ENCODE data around the gene NYNRIN. TPM values are rescaled to one million over a fixed set of nuclear protein-coding genes. Genes with fewer than 3 reads are reported as not detected.
"Not testable (repeated sequence)": the region's sequence is repeated elsewhere in the genome, so short reads cannot be mapped to it uniquely, and the experiment has no call there.

Gene NYNRIN
- total RNA-seq, 1 donor: 14.1 TPM

DNA sequence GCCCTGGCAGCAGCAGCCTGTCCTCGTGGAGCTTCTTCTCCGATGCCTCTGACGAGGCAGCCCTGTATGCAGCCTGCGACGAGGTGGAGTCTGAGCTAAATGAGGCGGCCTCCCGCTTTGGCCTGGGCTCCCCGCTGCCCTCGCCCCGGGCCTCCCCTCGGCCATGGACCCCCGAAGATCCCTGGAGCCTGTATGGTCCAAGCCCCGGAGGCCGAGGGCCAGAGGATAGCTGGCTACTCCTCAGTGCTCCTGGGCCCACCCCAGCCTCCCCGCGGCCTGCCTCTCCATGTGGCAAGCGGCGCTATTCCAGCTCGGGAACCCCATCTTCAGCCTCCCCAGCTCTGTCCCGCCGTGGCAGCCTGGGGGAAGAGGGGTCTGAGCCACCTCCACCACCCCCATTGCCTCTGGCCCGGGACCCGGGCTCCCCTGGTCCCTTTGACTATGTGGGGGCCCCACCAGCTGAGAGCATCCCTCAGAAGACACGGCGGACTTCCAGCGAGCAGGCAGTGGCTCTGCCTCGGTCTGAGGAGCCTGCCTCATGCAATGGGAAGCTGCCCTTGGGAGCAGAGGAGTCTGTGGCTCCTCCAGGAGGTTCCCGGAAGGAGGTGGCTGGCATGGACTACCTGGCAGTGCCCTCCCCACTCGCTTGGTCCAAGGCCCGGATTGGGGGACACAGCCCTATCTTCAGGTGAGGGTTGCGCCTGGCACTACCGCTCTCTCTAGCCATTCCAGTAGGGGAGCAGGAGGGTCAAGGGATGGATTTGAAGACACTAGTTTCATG, 28.7 kb upstream of the NYNRIN start:
- peak overlapping the region; percentile 44 for H3K4me3 ChIP-seq (ENCODE audit: low read depth, low read length)
- DNase-seq (ENCODE audit: low read depth): no peak

DNA sequence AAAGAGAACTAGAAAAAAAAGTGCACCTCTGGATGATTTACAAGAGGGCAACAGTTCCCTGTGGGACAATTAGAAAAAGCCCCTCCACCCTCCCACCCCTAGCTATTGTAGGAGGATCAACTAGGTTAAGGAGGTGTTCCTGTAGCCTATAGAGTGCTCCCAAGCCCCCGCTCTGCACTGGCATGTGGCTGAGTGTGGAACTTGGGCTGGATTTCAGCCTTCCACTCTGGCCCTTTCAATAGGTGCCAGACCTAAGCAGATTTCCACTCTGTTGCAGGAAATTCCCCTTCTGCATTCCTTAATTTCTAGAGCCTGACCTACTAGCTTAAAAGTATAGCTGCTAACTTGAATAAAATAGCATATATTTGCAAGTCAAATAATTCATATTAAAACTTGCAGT, 28.1 kb upstream of the NYNRIN start:
- peak overlapping the region; percentile 44 for H3K4me3 ChIP-seq (ENCODE audit: low read depth, low read length)
- peak; percentile 40 for DNase-seq (ENCODE audit: low read depth)
- TF ChIP-seq, protein P1, sequence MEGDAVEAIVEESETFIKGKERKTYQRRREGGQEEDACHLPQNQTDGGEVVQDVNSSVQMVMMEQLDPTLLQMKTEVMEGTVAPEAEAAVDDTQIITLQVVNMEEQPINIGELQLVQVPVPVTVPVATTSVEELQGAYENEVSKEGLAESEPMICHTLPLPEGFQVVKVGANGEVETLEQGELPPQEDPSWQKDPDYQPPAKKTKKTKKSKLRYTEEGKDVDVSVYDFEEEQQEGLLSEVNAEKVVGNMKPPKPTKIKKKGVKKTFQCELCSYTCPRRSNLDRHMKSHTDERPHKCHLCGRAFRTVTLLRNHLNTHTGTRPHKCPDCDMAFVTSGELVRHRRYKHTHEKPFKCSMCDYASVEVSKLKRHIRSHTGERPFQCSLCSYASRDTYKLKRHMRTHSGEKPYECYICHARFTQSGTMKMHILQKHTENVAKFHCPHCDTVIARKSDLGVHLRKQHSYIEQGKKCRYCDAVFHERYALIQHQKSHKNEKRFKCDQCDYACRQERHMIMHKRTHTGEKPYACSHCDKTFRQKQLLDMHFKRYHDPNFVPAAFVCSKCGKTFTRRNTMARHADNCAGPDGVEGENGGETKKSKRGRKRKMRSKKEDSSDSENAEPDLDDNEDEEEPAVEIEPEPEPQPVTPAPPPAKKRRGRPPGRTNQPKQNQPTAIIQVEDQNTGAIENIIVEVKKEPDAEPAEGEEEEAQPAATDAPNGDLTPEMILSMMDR (IDR thresholded peaks at IDR 0.05; ENCODE audit: insufficient read depth, low read length): no peak

More for the DNA sequence above, 28.7 kb upstream of the NYNRIN start:
- TF ChIP-seq, protein P1 (IDR thresholded peaks at IDR 0.05; ENCODE audit: insufficient read depth, low read length): no peak

GRCh38 chr14:24371605-24372004, 27.2 kb upstream of the NYNRIN start:
- not testable (repeated sequence) for DNase-seq (ENCODE audit: low read depth)
- peak overlapping the region; percentile 33 for H3K4me3 ChIP-seq (ENCODE audit: low read depth, low read length)

DNA sequence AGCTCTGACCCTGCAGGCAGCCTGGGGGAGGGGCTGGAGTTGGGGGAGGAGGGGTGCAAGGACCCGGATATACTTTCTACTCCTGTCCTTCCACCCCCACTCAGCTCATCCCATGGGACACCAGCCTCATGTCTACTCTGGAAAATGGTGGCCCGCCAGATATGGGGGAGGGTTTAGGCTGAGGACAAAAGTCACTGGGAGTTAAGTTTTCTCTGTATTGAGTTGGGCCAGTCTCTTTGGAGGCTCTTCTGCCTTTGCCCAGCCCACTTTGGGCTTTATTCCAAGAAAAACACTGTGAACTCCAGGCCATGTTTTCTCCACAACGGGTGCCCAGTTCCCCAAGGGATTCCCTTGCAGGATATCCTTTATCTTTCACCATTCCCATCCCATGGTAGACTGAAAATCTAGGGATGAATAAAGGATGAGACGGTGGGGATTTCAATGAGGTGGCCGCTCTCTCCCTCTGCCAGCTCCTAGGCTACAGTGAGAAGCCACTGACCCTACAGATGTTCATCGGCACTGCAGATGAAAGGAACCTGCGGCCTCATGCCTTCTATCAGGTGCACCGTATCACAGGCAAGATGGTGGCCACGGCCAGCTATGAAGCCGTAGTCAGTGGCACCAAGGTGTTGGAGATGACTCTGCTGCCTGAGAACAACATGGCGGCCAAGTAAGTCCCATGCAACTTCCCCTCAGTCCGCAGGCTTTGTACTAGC, 25.9 kb upstream of the NYNRIN start:
- TF ChIP-seq, protein P1 (IDR thresholded peaks at IDR 0.05; ENCODE audit: insufficient read depth, low read length): no peak
- H3K4me3 ChIP-seq (ENCODE audit: low read depth, low read length): no peak overlapping the region
- DNase-seq (ENCODE audit: low read depth): peak; percentile 54

DNA sequence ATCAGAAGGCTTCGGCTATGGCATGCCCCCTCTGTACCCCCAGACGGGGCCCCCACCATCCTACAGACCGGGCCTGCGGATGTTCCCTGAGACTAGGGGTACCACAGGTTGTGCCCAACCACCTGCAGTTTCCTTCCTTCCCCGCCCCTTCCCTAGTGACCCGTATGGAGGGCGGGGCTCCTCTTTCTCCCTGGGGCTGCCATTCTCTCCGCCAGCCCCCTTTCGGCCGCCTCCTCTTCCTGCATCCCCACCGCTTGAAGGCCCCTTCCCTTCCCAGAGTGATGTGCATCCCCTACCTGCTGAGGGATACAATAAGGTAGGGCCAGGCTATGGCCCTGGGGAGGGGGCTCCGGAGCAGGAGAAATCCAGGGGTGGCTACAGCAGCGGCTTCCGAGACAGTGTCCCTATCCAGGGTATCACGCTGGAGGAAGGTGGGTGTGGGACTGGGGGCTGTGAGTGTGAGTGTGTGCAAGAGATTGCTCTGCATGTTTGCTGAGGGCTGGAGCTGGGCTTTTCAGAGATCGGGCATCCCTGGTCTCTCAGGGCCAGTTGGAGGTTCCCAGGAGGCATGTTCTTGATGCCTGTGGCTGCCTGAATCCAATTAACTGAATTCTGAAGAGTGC, 22.2 kb upstream of the NYNRIN start:
- TF ChIP-seq, protein P1 (IDR thresholded peaks at IDR 0.05; ENCODE audit: insufficient read depth, low read length): no peak
- H3K4me3 ChIP-seq (ENCODE audit: low read depth, low read length): no peak overlapping the region
- no peak for DNase-seq (ENCODE audit: low read depth)

DNA sequence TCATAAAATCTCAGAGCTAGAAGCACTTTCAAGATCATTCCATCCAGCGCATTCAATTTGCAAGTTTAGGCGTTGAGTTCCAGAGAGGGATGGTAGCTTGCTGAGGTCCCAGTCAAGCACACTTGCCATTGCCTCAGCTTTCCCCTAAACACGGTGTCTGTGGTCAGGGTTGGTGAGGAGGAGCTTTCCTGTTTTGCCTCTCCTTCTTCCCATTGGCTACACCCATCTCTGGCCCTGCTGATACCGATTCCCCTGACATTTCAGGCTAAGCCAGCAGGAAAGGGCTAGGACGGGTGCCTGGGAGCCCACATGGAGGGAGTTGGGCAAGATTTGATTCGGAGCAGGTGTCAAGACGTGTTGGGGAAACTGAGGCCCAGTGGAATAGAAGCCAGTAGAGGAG, 21.7 kb upstream of the NYNRIN start:
- TF ChIP-seq, protein P1 (IDR thresholded peaks at IDR 0.05; ENCODE audit: insufficient read depth, low read length): no peak
- H3K4me3 ChIP-seq (ENCODE audit: low read depth, low read length): no peak overlapping the region
- no peak for DNase-seq (ENCODE audit: low read depth)

GRCh38 chr14:24377657-24378056, 21.1 kb upstream of the NYNRIN start:
- TF ChIP-seq, protein P1 (IDR thresholded peaks at IDR 0.05; ENCODE audit: insufficient read depth, low read length): no peak
- DNase-seq (ENCODE audit: low read depth): no peak
- H3K4me3 ChIP-seq (ENCODE audit: low read depth, low read length): no peak overlapping the region

Data from fibroblast of the aortic adventitia (primary cell).